Ishikawa (cell line): ENCODE measurements around the gene NSL1.

Experiments
- CEBPB ChIP-seq: IDR thresholded peaks from 2 replicates; pipeline ENCODE4 v1.6.1; 2012
- CREB1 ChIP-seq: IDR thresholded peaks from 2 replicates; pipeline ENCODE4 v1.6.1; 2012; ENCODE audit warnings: low read depth
- EGR1 ChIP-seq: IDR thresholded peaks from 2 replicates; pipeline ENCODE4 v1.6.1; 2012
- EP300 ChIP-seq: IDR thresholded peaks from 2 replicates; pipeline ENCODE4 v1.6.1; 2012; ENCODE audit warnings: borderline replicate concordance
- FOXM1 ChIP-seq: IDR thresholded peaks from 2 replicates; pipeline ENCODE4 v1.6.1; 2012; ENCODE audit warnings: low read depth, borderline replicate concordance
- MAX ChIP-seq: IDR thresholded peaks from 2 replicates; pipeline ENCODE4 v1.6.1; 2012
- NFIC ChIP-seq: IDR thresholded peaks from 2 replicates; pipeline ENCODE4 v1.6.1; 2012
- RAD21 ChIP-seq: IDR thresholded peaks from 2 replicates; pipeline ENCODE4 v1.6.1; 2012; ENCODE audit warnings: low read depth
- REST ChIP-seq: IDR thresholded peaks from 2 replicates; pipeline ENCODE4 v1.6.1; 2012; ENCODE audit warnings: low read depth, mild to moderate bottlenecking
- TAF1 ChIP-seq: IDR thresholded peaks from 2 replicates; pipeline ENCODE4 v1.6.1; 2012; ENCODE audit warnings: low read depth, mild to moderate bottlenecking
- TCF12 ChIP-seq: IDR thresholded peaks from 2 replicates; pipeline ENCODE4 v1.6.1; 2012; ENCODE audit warnings: low read depth
- YY1 ChIP-seq: IDR thresholded peaks from 2 replicates; pipeline ENCODE4 v1.6.1; 2012; ENCODE audit warnings: low read depth
- ZBTB7A ChIP-seq: IDR thresholded peaks from 2 replicates; pipeline ENCODE4 v1.6.1; 2012; ENCODE audit warnings: low read depth

- TF ChIP-seq TCF12 (no peak), MAX (no peak), YY1 (no peak), ZBTB7A (no peak), CEBPB (no peak), RAD21 (peak; percentile 22; the same call in 1 of the 2 replicates), FOXM1 (no peak), EP300 (no peak), NFIC (no peak), REST (no peak), EGR1 (no peak), CREB1 (no peak), TAF1 (no peak)
Observed at GRCh38 chr1:212814537-212815334, 23.2 kb upstream of the NSL1 start.
